ENCODE data around the gene RNASET2. TPM values are rescaled to one million over a fixed set of nuclear protein-coding genes. Genes with fewer than 3 reads are reported as not detected.

Gene RNASET2
- total RNA-seq, 1 experiment from 2014 or later: 70.2 TPM

DNA sequence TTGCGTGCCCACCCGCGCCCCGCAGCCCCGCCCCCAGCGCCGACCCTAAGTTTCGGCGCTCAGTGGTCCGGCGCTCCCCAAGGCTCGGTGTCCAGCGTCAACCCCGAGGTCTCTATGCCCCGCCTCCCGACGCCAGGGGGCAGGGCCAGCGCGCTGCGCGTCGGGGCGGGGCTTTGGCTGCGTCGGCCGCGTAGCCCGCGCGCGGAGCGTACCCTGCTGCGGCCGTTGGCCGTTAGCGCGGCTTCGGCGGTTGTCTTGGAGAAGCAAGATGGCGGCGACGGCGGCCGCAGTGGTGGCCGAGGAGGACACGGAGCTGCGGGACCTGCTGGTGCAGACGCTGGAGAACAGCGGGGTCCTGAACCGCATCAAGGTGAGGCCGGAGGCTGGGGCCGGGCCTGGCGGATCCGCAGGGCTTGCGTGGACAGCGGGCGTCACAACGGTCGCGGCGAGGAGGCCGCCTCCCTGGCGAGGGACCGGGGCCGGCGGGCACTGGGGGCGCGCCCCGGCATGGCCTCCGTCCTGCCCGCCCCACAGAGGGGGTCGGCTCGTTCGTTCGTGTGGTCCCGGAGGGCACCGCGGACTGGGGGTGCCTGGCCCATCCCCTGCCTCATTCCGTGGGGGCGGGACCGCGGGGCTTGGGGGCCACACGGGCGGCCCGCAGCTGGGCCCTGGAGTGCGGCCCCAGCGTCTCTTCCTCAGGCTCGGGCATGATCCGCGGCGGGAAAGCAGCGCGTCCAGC lies 43.0 kb upstream of the RNASET2 start, which contains the start of gene CEP43:
Gene CEP43 (plus strand): TSS at position 253 of the 739 bp plus-strand sequence. CDS start 16 bp downstream, at position 269.
- Mint-ChIP-seq H3K9me3 (ENCODE audit: low read depth, unreplicated experiment) (no peaks in the 10 kb centered on the region), H3K27ac (ENCODE audit: unreplicated experiment) (peak within 1 kb of the TSS; percentile 71), H3K36me3 (ENCODE audit: insufficient read depth, unreplicated experiment) (peaks cover 41% of the 10 kb centered on the region), H3K4me3 (ENCODE audit: low read depth, unreplicated experiment) (peak within 1 kb of the TSS; percentile 67), H3K27me3 (ENCODE audit: unreplicated experiment) (no peaks in the 10 kb centered on the region), H3K4me1 (ENCODE audit: low read depth, unreplicated experiment) (peaks cover 29% of the 10 kb centered on the region)
- CTCF ChIA-PET: interaction anchor here (0.7 to 2.0 kb wide), 4 partner anchors 17 to 143 kb away, joined by 3 to 9 read pairs (median 4); no protein-coding TSS in a partner anchor
- peak; percentile 96 for DNase-seq
- BruUV-seq (replicated peaks): no TSS peak
- TF ChIP-seq, protein P1, sequence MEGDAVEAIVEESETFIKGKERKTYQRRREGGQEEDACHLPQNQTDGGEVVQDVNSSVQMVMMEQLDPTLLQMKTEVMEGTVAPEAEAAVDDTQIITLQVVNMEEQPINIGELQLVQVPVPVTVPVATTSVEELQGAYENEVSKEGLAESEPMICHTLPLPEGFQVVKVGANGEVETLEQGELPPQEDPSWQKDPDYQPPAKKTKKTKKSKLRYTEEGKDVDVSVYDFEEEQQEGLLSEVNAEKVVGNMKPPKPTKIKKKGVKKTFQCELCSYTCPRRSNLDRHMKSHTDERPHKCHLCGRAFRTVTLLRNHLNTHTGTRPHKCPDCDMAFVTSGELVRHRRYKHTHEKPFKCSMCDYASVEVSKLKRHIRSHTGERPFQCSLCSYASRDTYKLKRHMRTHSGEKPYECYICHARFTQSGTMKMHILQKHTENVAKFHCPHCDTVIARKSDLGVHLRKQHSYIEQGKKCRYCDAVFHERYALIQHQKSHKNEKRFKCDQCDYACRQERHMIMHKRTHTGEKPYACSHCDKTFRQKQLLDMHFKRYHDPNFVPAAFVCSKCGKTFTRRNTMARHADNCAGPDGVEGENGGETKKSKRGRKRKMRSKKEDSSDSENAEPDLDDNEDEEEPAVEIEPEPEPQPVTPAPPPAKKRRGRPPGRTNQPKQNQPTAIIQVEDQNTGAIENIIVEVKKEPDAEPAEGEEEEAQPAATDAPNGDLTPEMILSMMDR (IDR thresholded peaks at IDR 0.05; ENCODE audit: unreplicated experiment): no peak
- intact Hi-C loops (cut with micrococcal nuclease; ENCODE audit: unreplicated experiment): loop anchor here (5.0 kb wide), 2 partner anchors 42 to 143 kb away; partner anchors contain the start of gene RNASET2

DNA sequence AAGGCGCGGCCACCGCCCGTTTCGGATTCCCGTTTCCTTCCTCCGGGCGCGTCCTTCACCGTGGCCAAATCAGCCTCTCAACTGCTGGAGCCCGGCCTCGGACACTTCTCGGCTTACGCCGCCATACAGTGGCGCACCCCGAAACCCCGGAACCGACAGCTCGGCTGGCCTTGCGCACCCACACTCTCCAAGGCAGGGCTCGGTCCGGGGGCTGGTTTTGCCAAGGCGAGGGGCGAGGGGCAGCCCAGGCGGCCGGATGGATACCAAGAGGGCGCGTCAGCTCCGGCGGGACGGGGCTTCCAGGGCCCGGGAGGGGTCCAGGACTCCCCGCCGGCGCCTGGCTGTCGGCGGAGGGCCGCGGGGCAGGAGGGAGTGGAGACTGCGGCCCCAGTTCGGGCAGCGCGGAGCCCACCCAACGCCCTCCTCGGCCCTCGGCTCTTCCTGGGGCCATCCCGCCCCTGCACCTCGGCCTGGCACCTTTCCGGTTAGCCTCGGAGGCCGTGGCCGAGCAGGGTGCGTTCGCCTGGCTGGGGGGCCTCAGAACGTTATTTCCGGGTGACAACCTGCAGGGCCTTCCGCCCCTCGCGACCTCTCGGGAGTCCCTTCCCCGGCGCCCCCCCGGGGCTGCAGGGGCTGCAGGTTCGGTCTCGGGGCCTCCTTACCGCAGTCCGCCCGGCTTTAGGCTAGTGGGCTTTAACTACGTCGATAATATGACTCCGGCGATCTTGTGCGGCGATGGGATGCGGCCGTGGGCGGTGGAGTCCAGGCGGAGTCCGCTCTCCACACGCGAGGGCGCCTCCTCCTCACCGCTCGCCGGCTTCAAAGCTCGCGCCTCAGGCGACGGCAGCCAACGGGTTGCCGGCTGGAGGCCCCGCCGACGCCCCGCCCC lies 42.1 kb upstream of the RNASET2 start:
- H3K27ac Mint-ChIP-seq (ENCODE audit: unreplicated experiment): no peak overlapping the region
- H3K4me3 Mint-ChIP-seq (ENCODE audit: low read depth, unreplicated experiment): peak overlapping the region; percentile 67
- TF ChIP-seq, protein P1 (IDR thresholded peaks at IDR 0.05; ENCODE audit: unreplicated experiment): no peak
- no peaks in the 10 kb centered on the region for H3K9me3 Mint-ChIP-seq (ENCODE audit: low read depth, unreplicated experiment)
- no TSS peak for BruUV-seq (replicated peaks)
- H3K4me1 Mint-ChIP-seq (ENCODE audit: low read depth, unreplicated experiment): peaks cover 29% of the 10 kb centered on the region
- CTCF ChIA-PET: interaction anchor here (0.7 to 2.0 kb wide), 6 partner anchors 9 to 144 kb away, joined by 3 to 9 read pairs (median 4); no protein-coding TSS in a partner anchor
- intact Hi-C loops (cut with micrococcal nuclease; ENCODE audit: unreplicated experiment): loop anchor here (5.0 kb wide), 2 partner anchors 41 to 144 kb away; partner anchors contain the start of gene RNASET2
- peaks cover 41% of the 10 kb centered on the region for H3K36me3 Mint-ChIP-seq (ENCODE audit: insufficient read depth, unreplicated experiment)
- H3K27me3 Mint-ChIP-seq (ENCODE audit: unreplicated experiment): no peaks in the 10 kb centered on the region
- peak; percentile 23 for DNase-seq

DNA sequence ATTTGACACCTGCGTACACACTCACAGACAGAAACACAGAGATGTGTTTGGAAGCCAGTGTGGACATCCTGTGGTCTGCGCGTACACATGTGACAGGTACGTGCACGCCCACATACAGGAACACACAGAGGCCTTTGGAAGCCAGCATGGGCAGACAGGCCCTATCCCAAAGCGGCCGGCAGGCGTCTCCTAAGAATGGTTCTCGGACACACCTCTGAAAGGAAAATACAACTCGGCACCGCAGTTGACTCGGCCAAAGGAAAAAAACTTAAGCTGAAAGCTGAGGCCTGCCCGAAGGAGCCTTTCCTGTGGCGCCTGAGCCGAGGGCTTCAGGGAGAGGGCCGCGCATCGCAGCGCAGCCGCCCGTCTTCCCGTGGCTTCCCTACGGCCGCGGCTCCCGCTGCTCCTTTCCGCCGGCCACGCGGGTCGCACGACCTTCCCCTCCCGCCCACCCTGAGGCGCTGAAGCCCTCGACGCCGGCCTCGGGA lies 41.5 kb upstream of the RNASET2 start:
- Mint-ChIP-seq H3K36me3 (ENCODE audit: insufficient read depth, unreplicated experiment) (peaks cover 41% of the 10 kb centered on the region), H3K9me3 (ENCODE audit: low read depth, unreplicated experiment) (no peaks in the 10 kb centered on the region), H3K4me1 (ENCODE audit: low read depth, unreplicated experiment) (peaks cover 29% of the 10 kb centered on the region), H3K4me3 (ENCODE audit: low read depth, unreplicated experiment) (peak overlapping the region; percentile 67), H3K27me3 (ENCODE audit: unreplicated experiment) (no peaks in the 10 kb centered on the region), H3K27ac (ENCODE audit: unreplicated experiment) (peak overlapping the region; percentile 3)
- BruUV-seq (replicated peaks): no TSS peak
- intact Hi-C loops (cut with micrococcal nuclease; ENCODE audit: unreplicated experiment): loop anchor here (5.0 kb wide), 2 partner anchors 41 to 144 kb away; partner anchors contain the start of gene RNASET2
- TF ChIP-seq, protein P1 (IDR thresholded peaks at IDR 0.05; ENCODE audit: unreplicated experiment): peak; percentile 56
- DNase-seq: peak; percentile 75
- CTCF ChIA-PET: interaction anchor here (0.7 to 0.9 kb wide), 2 partner anchors 8 to 144 kb away, joined by 3 to 8 read pairs; no protein-coding TSS in a partner anchor

DNA sequence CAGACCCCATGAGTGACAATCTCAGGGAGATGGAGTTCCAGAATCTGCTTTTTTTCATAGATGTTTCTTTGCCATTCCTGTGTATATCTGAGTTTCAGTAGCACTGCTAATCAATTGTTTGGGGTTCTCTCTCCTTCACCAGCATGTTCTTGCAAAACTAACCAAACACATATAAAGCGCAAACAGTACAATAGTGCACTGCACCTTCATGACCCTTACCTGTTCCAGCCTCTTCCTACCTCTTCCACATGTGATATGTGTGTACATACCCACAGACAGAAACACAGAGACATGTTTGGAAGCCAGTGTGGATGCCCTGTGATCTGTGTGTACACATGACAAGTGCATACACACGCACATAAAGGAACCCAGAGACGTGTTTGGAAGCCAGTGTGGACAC lies 41.0 kb upstream of the RNASET2 start:
- Mint-ChIP-seq H3K9me3 (ENCODE audit: low read depth, unreplicated experiment) (no peaks in the 10 kb centered on the region), H3K27ac (ENCODE audit: unreplicated experiment) (peak overlapping the region; percentile 3), H3K36me3 (ENCODE audit: insufficient read depth, unreplicated experiment) (peaks cover 41% of the 10 kb centered on the region), H3K4me3 (ENCODE audit: low read depth, unreplicated experiment) (peak overlapping the region; percentile 67), H3K4me1 (ENCODE audit: low read depth, unreplicated experiment) (peaks cover 29% of the 10 kb centered on the region), H3K27me3 (ENCODE audit: unreplicated experiment) (no peaks in the 10 kb centered on the region)
- CTCF ChIA-PET: no interaction called here
- DNase-seq: no peak
- intact Hi-C loops (cut with micrococcal nuclease; ENCODE audit: unreplicated experiment): loop anchor here (5.0 kb wide), 2 partner anchors 40 to 145 kb away; partner anchors contain the start of gene RNASET2
- no TSS peak for BruUV-seq (replicated peaks)
- TF ChIP-seq, protein P1 (IDR thresholded peaks at IDR 0.05; ENCODE audit: unreplicated experiment): no peak

Data from Calu3 (cell line).